Smooth muscle cell (in vitro differentiated cells): ENCODE results near the gene IPO13. TPM values are rescaled to one million over a fixed set of nuclear protein-coding genes. Genes with fewer than 3 reads are reported as not detected.

Experiments
- DNase-seq: peaks from one replicate; lab custom pipeline; 2025; ENCODE audit not compliant: unreplicated experiment; lab: John Stamatoyannopoulos, UW
- H2AFZ ChIP-seq: fragments of 200-600 bp; sonication (generic); 2 replicates; pipeline ENCODE4 v1.6.0; 2016; ENCODE audit warnings: antibody characterized with exemption, low read depth, mild to moderate bottlenecking
- H3F3A ChIP-seq: fragments of 200-600 bp; sonication (generic); 2 replicates; pipeline ENCODE4 v1.6.0; 2017; ENCODE audit warnings: antibody characterized with exemption, low read depth
- H3K27ac ChIP-seq: fragments of 200-600 bp; sonication (generic); 2 replicates; pipeline ENCODE4 v1.5.1; 2016; ENCODE audit warnings: low read depth, mild to moderate bottlenecking
- H3K27me3 ChIP-seq: fragments of 200-600 bp; sonication (generic); 2 replicates; pipeline ENCODE4 v1.6.1; 2016; ENCODE audit warnings: low read depth, mild to moderate bottlenecking
- H3K36me3 ChIP-seq: fragments of 200-600 bp; sonication (generic); 2 replicates; pipeline ENCODE4 v1.5.1; 2016; ENCODE audit warnings: low read depth
- H3K4me1 ChIP-seq: fragments of 200-600 bp; sonication (generic); 2 replicates; pipeline ENCODE4 v1.5.1; 2016; ENCODE audit warnings: low read depth
- H3K4me2 ChIP-seq: fragments of 200-600 bp; sonication (generic); 2 replicates; pipeline ENCODE4 v1.6.0; 2016; ENCODE audit warnings: mild to moderate bottlenecking
- H3K4me3 ChIP-seq: fragments of 200-600 bp; sonication (generic); 2 replicates; pipeline ENCODE4 v1.5.1; 2016; ENCODE audit warnings: mild to moderate bottlenecking
- H3K79me2 ChIP-seq: fragments of 200-600 bp; sonication (generic); 2 replicates; pipeline ENCODE4 v1.6.0; 2016; ENCODE audit warnings: low read depth, mild to moderate bottlenecking
- H3K9ac ChIP-seq: fragments of 200-600 bp; sonication (generic); 2 replicates; pipeline ENCODE4 v1.6.0; 2016; ENCODE audit warnings: low read depth
- H3K9me3 ChIP-seq: fragments of 200-600 bp; sonication (generic); replicated peaks from 2 replicates; pipeline ENCODE4 v1.5.1; 2016; ENCODE audit warnings: low read depth
- H4K20me1 ChIP-seq: fragments of 200-600 bp; sonication (generic); 2 replicates; pipeline ENCODE4 v1.6.0; 2016; ENCODE audit warnings: low read depth
- CTCF ChIP-seq: fragments of 200-600 bp; sonication (generic); IDR thresholded peaks from 2 replicates; pipeline ENCODE4 v1.5.1; 2017; ENCODE audit warnings: borderline replicate concordance, mild to moderate bottlenecking, antibody characterized with exemption; ENCODE audit not compliant: insufficient read depth, poor library complexity, severe bottlenecking
- WGBS: methylation state at CpG from one replicate; pipeline ENCODE4 v1.1.7; 2016; ENCODE audit warnings: low lambda C conversion rate; 5-methylcytosine and 5-hydroxymethylcytosine counted together
- polyA plus RNA-seq: library from polyadenylated mRNA; unstranded; fragments of >200 nt; fragmentation: Nextera tagmentation; extraction: Ambion mirVana; gene quantifications from 2 replicates; pipeline ENCODE4 v1.2.1, GENCODE V29; 2016
- total RNA-seq: library from RNA; depleted of rRNA; stranded (reverse); fragments of >200 nt; gene quantifications from 2 replicates; pipeline ENCODE4 v1.2.3, GENCODE V29; 2014

IPO13 gene
- total and polyA plus RNA-seq, 2 experiments from 2014 or later: 10.4 to 21.2 TPM

GRCh38 chr1:43998000-43998378 lies 51.2 kb downstream of the IPO13 start:
- no peaks in the 10 kb centered on the region for H3K27me3 ChIP-seq
- H3K9ac ChIP-seq: no peak overlapping the region
- peaks cover under 1% of the 10 kb centered on the region for H3F3A ChIP-seq
- 93% methylated on average over 11 of the region's 11 CpGs for WGBS
- no peak overlapping the region for H3K4me2 ChIP-seq
- TF ChIP-seq CTCF: no peak
- no peak overlapping the region for H3K27ac ChIP-seq
- H3K4me3 ChIP-seq: no peak overlapping the region
- no peaks in the 10 kb centered on the region for H4K20me1 ChIP-seq
- no peaks in the 10 kb centered on the region for H3K36me3 ChIP-seq
- H3K4me1 ChIP-seq: peaks cover 5% of the 10 kb centered on the region
- no peak for DNase-seq
- H2AFZ ChIP-seq: no peak overlapping the region
- no peaks in the 10 kb centered on the region for H3K9me3 ChIP-seq
- no peaks in the 10 kb centered on the region for H3K79me2 ChIP-seq

DNA sequence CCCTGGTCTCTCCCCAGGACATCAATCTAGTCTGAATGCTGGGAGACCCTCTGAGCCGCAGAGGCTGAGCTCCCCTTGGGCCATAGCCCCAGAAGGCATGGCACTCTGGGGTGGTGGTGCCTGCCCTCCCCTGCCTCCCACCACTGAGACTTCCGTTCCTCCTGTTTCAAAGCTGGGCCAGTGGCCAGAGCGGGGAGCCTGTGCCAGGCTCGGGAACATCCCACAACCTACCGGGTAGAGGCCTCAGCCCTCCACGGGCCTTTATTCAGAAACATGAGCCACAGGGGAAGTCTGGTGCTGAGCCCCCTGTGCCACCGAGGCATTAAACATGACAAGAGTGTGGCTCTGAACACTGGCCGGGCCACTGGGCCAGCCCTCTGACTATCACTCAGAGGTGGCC lies 52.7 kb downstream of the IPO13 start:
- H3K4me2 ChIP-seq: no peak overlapping the region
- no peak for TF ChIP-seq CTCF
- 96% methylated on average over 8 of the region's 8 CpGs for WGBS

DNA sequence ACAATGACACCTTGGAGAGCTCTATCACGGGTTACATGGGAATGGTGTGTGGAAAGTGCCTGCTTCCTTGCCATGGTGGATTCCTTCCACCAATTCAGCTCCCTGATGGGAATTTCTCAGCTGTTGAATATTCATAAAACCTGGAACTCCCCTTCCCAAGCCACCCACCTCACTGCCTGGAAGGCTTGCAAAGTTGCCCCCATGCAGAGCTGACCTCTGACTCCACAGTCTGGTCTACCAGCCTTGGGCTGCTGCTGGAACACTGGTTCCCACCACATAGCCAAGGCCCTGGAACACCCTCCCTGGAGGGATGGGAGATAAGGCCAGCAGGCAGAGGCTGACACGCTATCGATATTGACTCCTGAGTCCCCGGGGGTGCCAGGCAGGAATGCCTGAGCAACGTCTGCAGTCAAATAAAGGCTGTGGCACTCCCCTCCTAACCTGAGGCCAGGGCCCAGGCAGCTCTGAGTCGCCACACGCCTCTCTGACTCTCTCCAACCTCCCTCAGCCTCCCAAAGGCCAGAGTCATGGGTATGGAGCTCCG lies 53.4 kb downstream of the IPO13 start:
- WGBS: 94% methylated on average over 8 of the region's 8 CpGs

More for the DNA sequence above, 52.7 kb downstream of the IPO13 start:
- no peaks in the 10 kb centered on the region for H3K27me3 ChIP-seq
- H3F3A ChIP-seq: no peaks in the 10 kb centered on the region
- no peak for DNase-seq
- H3K4me1 ChIP-seq: peaks cover 5% of the 10 kb centered on the region
- H3K27ac ChIP-seq: no peak overlapping the region
- no peaks in the 10 kb centered on the region for H3K79me2 ChIP-seq
- H3K9me3 ChIP-seq: no peaks in the 10 kb centered on the region
- H2AFZ ChIP-seq: no peak overlapping the region
- no peak overlapping the region for H3K9ac ChIP-seq
- H4K20me1 ChIP-seq: no peaks in the 10 kb centered on the region
- H3K36me3 ChIP-seq: no peaks in the 10 kb centered on the region
- no peak overlapping the region for H3K4me3 ChIP-seq

More for the DNA sequence above, 53.4 kb downstream of the IPO13 start:
- Histone ChIP-seq H3K79me2 (no peaks in the 10 kb centered on the region), H3K4me3 (no peak overlapping the region), H3F3A (no peaks in the 10 kb centered on the region), H3K27ac (no peak overlapping the region), H3K9ac (no peak overlapping the region), H3K36me3 (no peaks in the 10 kb centered on the region), H3K4me2 (no peak overlapping the region), H3K9me3 (no peaks in the 10 kb centered on the region), H3K27me3 (no peaks in the 10 kb centered on the region), H3K4me1 (peaks cover 5% of the 10 kb centered on the region), H2AFZ (no peak overlapping the region), H4K20me1 (no peaks in the 10 kb centered on the region)
- no peak for TF ChIP-seq CTCF
- DNase-seq: no peak
